Uterus (tissue), 2 donors: ENCODE measurements around the gene DCAF6.

Source experiments
- POLR2A ChIP-seq, 2 donors: fragments of 450-650 bp; IDR thresholded peaks; one replicate each; pipeline ENCODE4 v1.6.1; 2016; ENCODE audit warnings: antibody characterized with exemption in 2 of 2, mild to moderate bottlenecking in 1 of 2, moderate library complexity in 1 of 2
- TF ChIP-seq, protein P1 (sequence below), 4 experiments: fragments of 200-600 bp in 2 of 4; fragments of 450-650 bp in 2 of 4; sonication (generic) in 2 of 4; IDR thresholded peaks; one replicate each; pipeline ENCODE4 v1.5.1; 2016 to 2019; ENCODE audit warnings: antibody characterized with exemption in 4 of 4, mild to moderate bottlenecking in 2 of 4, moderate library complexity in 1 of 4

DNA sequence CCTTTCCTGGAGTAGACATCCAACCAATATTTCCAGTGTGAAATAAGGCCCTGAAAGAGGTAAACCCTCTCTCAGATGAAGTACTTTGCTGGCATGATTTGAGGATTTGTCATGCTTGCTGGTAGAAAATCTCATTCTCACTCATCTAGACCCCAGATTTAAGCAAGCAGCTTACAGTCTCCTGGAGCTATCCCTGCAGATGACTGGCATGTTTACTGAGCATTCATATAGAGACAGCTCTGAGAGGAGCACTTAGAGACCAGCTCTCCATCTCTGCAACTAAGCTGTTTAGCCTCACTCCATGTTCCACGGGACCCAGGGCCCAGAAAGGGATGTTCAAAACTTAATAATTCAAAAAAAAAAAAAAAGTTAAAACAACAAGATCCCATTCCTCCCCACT lies 166.0 kb downstream of the DCAF6 start:
- TF ChIP-seq, protein P1, sequence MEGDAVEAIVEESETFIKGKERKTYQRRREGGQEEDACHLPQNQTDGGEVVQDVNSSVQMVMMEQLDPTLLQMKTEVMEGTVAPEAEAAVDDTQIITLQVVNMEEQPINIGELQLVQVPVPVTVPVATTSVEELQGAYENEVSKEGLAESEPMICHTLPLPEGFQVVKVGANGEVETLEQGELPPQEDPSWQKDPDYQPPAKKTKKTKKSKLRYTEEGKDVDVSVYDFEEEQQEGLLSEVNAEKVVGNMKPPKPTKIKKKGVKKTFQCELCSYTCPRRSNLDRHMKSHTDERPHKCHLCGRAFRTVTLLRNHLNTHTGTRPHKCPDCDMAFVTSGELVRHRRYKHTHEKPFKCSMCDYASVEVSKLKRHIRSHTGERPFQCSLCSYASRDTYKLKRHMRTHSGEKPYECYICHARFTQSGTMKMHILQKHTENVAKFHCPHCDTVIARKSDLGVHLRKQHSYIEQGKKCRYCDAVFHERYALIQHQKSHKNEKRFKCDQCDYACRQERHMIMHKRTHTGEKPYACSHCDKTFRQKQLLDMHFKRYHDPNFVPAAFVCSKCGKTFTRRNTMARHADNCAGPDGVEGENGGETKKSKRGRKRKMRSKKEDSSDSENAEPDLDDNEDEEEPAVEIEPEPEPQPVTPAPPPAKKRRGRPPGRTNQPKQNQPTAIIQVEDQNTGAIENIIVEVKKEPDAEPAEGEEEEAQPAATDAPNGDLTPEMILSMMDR (IDR thresholded peaks at IDR 0.05): no peak
- no peak for TF ChIP-seq POLR2A (IDR thresholded peaks at IDR 0.05)
